B cell (primary cell): ENCODE data around the gene CTBP2. TPM values are rescaled to one million over a fixed set of nuclear protein-coding genes. Genes with fewer than 3 reads are reported as not detected.

Experiments
- ATAC-seq: fragments of 200-7000 bp; cut with Tn5 transposase; one replicate; pipeline ENCODE4 v1.10.0; 2021; ENCODE audit warnings: low read depth, mild to moderate bottlenecking, moderate number of reproducible peaks, moderate library complexity
- CTCF ChIA-PET: fragments of 350-600 bp; sonication (Branson Sonifier 250); formaldehyde crosslinking; loops from one replicate; lab custom pipeline; 2021; ENCODE audit warnings: antibody characterized with exemption, inconsistent platforms; lab: Charles Lee
- POLR2A ChIA-PET: fragments of 350-600 bp; sonication (Branson Sonifier 250); formaldehyde crosslinking; loops from one replicate; lab custom pipeline; 2021; ENCODE audit warnings: antibody characterized with exemption; lab: Charles Lee
- DNase-seq: peaks from one replicate; pipeline ENCODE4 v3.0.0; 2013
- H2AFZ ChIP-seq: 2 replicates; pipeline ENCODE4 v1.6.1; 2012; ENCODE audit warnings: mild to moderate bottlenecking, low read depth, low read length; ENCODE audit not compliant: insufficient read depth, poor library complexity, severe bottlenecking
- H3K27ac ChIP-seq, 2 donors: 1 replicate in 1 of 2; 2 replicates in 1 of 2; pipeline ENCODE4 v1.5.1; 2012 to 2013; ENCODE audit warnings: low read length in 2 of 2, mild to moderate bottlenecking in 2 of 2, moderate library complexity in 1 of 2
- H3K27me3 ChIP-seq, 4 experiments: fragments of 200-600 bp in 1 of 4; sonication (generic) in 1 of 4; replicated peaks in 1 of 4; 1 replicate in 2 of 4; 2 replicates in 2 of 4; pipeline versions ENCODE4 v1.6.1 to v1.7.0; 2013 to 2016; ENCODE audit warnings: low read length in 3 of 4, mild to moderate bottlenecking in 2 of 4, mixed read lengths in 1 of 4, moderate library complexity in 1 of 4; ENCODE audit not compliant: insufficient read depth in 4 of 4, control insufficient read depth in 3 of 4; ENCODE audit errors: control extremely low read depth in 1 of 4
- H3K36me3 ChIP-seq, 2 experiments: replicated peaks in 1 of 2; 1 replicate in 1 of 2; 2 replicates in 1 of 2; pipeline versions ENCODE4 v1.6.1 to v1.7.1; 2013; ENCODE audit warnings: low read length in 1 of 2; ENCODE audit not compliant: insufficient read depth in 2 of 2, control insufficient read depth in 1 of 2; ENCODE audit errors: control extremely low read depth in 1 of 2, extremely low read depth in 1 of 2
- H3K4me1 ChIP-seq, 2 donors: fragments of 200-600 bp in 1 of 2; sonication (generic) in 1 of 2; 1 replicate in 1 of 2; 2 replicates in 1 of 2; pipeline versions ENCODE4 v1.5.1 to v1.6.1; 2013 to 2017; ENCODE audit warnings: low read length in 2 of 2; ENCODE audit not compliant: control insufficient read depth in 2 of 2, insufficient read depth in 2 of 2
- H3K4me2 ChIP-seq: replicated peaks from 2 replicates; pipeline ENCODE3; 2012; ENCODE audit warnings: mild to moderate bottlenecking, low read depth, low read length; ENCODE audit not compliant: poor library complexity, severe bottlenecking
- H3K4me3 ChIP-seq, 5 experiments: fragments of 200-600 bp in 1 of 5; sonication (generic) in 1 of 5; 1 replicate in 3 of 5; 2 replicates in 2 of 5; pipeline versions ENCODE4 v1.5.1 to v1.7.0; 2011 to 2016; ENCODE audit warnings: low read length in 4 of 5, mild to moderate bottlenecking in 4 of 5, low read depth in 2 of 5, control low read depth in 1 of 5, moderate library complexity in 1 of 5; ENCODE audit not compliant: insufficient read depth in 1 of 5; ENCODE audit errors: control extremely low read depth in 1 of 5, extremely low read depth in 1 of 5
- H3K79me2 ChIP-seq: fragments of 200-600 bp; sonication (generic); one replicate; pipeline ENCODE4 v1.6.0; 2016; ENCODE audit warnings: low read length; ENCODE audit not compliant: control insufficient read depth, insufficient read depth
- H3K9ac ChIP-seq: fragments of 200-600 bp; sonication (generic); 2 replicates; pipeline ENCODE4 v1.6.1; 2017; ENCODE audit warnings: mild to moderate bottlenecking, low read length, moderate library complexity
- H3K9me3 ChIP-seq, 3 donors: one replicate each; pipeline versions ENCODE4 v1.6.1 to v1.7.1; 2013; ENCODE audit warnings: low read length in 2 of 3; ENCODE audit not compliant: control insufficient read depth in 2 of 3, insufficient read depth in 1 of 3; ENCODE audit errors: control extremely low read depth in 1 of 3
- H4K20me1 ChIP-seq: 2 replicates; pipeline ENCODE4 v1.6.0; 2012; ENCODE audit warnings: mild to moderate bottlenecking, low read length; ENCODE audit not compliant: insufficient read depth, control insufficient read depth, poor library complexity, severe bottlenecking
- H3K27ac Mint-ChIP-seq: one replicate; pipeline ENCODE4 v1.8.0; 2021; ENCODE audit warnings: mixed read lengths
- H3K27me3 Mint-ChIP-seq: one replicate; pipeline ENCODE4 v1.8.0; 2021; ENCODE audit warnings: mixed read lengths
- H3K4me1 Mint-ChIP-seq: one replicate; pipeline ENCODE4 v1.8.0; 2021; ENCODE audit warnings: mixed read lengths
- H3K4me3 Mint-ChIP-seq: one replicate; pipeline ENCODE4 v1.8.0; 2021; ENCODE audit warnings: mixed read lengths
- H3K9me3 Mint-ChIP-seq: one replicate; pipeline ENCODE4 v1.8.0; 2022; ENCODE audit warnings: mixed read lengths; ENCODE audit not compliant: insufficient read depth
- CTCF ChIP-seq: fragments of 200-600 bp; IDR thresholded peaks from one replicate; pipeline ENCODE4 v1.8.0; 2022; ENCODE audit warnings: antibody characterized with exemption, mild to moderate bottlenecking
- EZH2 ChIP-seq: IDR thresholded peaks from 2 replicates; pipeline ENCODE4 v1.6.1; 2012; ENCODE audit warnings: borderline replicate concordance, low read depth, mild to moderate bottlenecking, moderate library complexity, low read length; ENCODE audit not compliant: insufficient read depth, poor library complexity, severe bottlenecking
- whole genome bisulfite sequencing: methylation state at CpG from one replicate; pipeline ENCODE4 v1.1.5; 2013; ENCODE audit warnings: missing lambda C conversion rate; ENCODE audit not compliant: insufficient coverage; 5-methylcytosine and 5-hydroxymethylcytosine counted together
- intact Hi-C: fragments of 100-400 bp; cut with micrococcal nuclease; formaldehyde crosslinking; loops from one replicate; pipeline ENCODE4 v1.10.0; 2022
- polyA plus RNA-seq: library from polyadenylated mRNA; depleted of rRNA; stranded (reverse); fragments of >200 nt; gene quantifications from 2 replicates; pipeline ENCODE4 v1.2.3, GENCODE V29; 2012
- total RNA-seq, 2 donors: library from RNA; stranded (reverse); fragments of 120-200 nt in 1 of 2; gene quantifications; 1 replicate in 1 of 2; 2 replicates in 1 of 2; pipeline versions ENCODE4 v1.2.3 to v1.2.4, GENCODE V29; 2013 to 2022

CTBP2 gene
- total and polyA plus RNA-seq, 2 donors (not counting 1 experiment from before 2014, with no cell fraction given) = 0.39 to 0.85 TPM

GRCh38 chr10:125201791-125202622 is 41.6 kb upstream of the CTBP2 start:
- POLR2A ChIA-PET = no interaction called here
- no peak overlapping the region for H3K9ac ChIP-seq
- TF ChIP-seq EZH2 (no peak), CTCF (no peak)
- H3K79me2 ChIP-seq = no peaks in the 10 kb centered on the region
- no peaks in the 10 kb centered on the region for H3K9me3 Mint-ChIP-seq
- WGBS = 88% methylated on average over 9 of the region's 10 CpGs
- no peaks in the 10 kb centered on the region for H4K20me1 ChIP-seq
- no peak overlapping the region for H3K4me3 ChIP-seq
- CTCF ChIA-PET = no interaction called here
- peaks cover 26% of the 10 kb centered on the region for H3K27me3 Mint-ChIP-seq
- H3K4me2 ChIP-seq = no peak overlapping the region
- H2AFZ ChIP-seq = no peak overlapping the region
- peaks cover 0 to 24% (median 3%) of the 10 kb centered on the region in 4 experiments for H3K27me3 ChIP-seq
- no peaks in the 10 kb centered on the region for H3K4me1 ChIP-seq
- DNase-seq = no peak
- ATAC-seq = no peak
- no peaks in the 10 kb centered on the region for H3K4me1 Mint-ChIP-seq
- no peak overlapping the region for H3K4me3 Mint-ChIP-seq
- intact Hi-C loops = no loop called here
- H3K36me3 ChIP-seq = no peaks in the 10 kb centered on the region
- peaks cover 0 to 10% (median 0%) of the 10 kb centered on the region in 3 donors for H3K9me3 ChIP-seq
- H3K27ac Mint-ChIP-seq = no peak overlapping the region
- H3K27ac ChIP-seq = no peak overlapping the region

GRCh38 chr10:125201108-125201524 is 40.8 kb upstream of the CTBP2 start:
- ChIA-PET CTCF (no interaction called here), POLR2A (no interaction called here)
- intact Hi-C loops = no loop called here
- DNase-seq (no peak), ATAC-seq (no peak)
- Mint-ChIP-seq H3K4me3 (no peak overlapping the region), H3K4me1 (no peaks in the 10 kb centered on the region), H3K9me3 (no peaks in the 10 kb centered on the region), H3K27ac (no peak overlapping the region), H3K27me3 (peaks cover 29% of the 10 kb centered on the region)
- Histone ChIP-seq H3K9ac (no peak overlapping the region), H3K27ac (no peak overlapping the region), H3K4me2 (no peak overlapping the region), H3K27me3 (peaks cover 0 to 24% (median 3%) of the 10 kb centered on the region in 4 experiments), H3K4me1 (no peaks in the 10 kb centered on the region), H4K20me1 (no peaks in the 10 kb centered on the region), H3K36me3 (no peaks in the 10 kb centered on the region), H3K9me3 (peaks cover 0 to 13% (median 0%) of the 10 kb centered on the region in 3 donors), H3K4me3 (no peak overlapping the region), H3K79me2 (no peaks in the 10 kb centered on the region), H2AFZ (no peak overlapping the region)
- WGBS = 10% methylated on average over 5 of the region's 5 CpGs
- TF ChIP-seq EZH2 = no peak
- TF ChIP-seq CTCF = no peak
